GM21381 (cell line): Measurements from ENCODE around the gene RNU5D-1.
"Not testable (repeated sequence)": the region's sequence is repeated elsewhere in the genome, so short reads cannot be mapped to it uniquely, and the experiment has no call there.

ENCODE experiments used
- ATAC-seq: cut with Tn5 transposase; IDR thresholded peaks from one replicate; pipeline ENCODE4 v1.9.1; 2021; ENCODE audit warnings: mild to moderate bottlenecking, moderate library complexity; ENCODE audit not compliant: unreplicated experiment

RNU5D-1 gene

GRCh38 chr1:44701141-44701573 is 29.8 kb downstream of the RNU5D-1 start:
- ATAC-seq, result no peak

- ATAC-seq, result no peak
Measured at GRCh38 chr1:44700573-44700972, 30.4 kb downstream of the RNU5D-1 start.

- not testable (repeated sequence) for ATAC-seq
Measured at GRCh38 chr1:44699375-44699774, 31.6 kb downstream of the RNU5D-1 start.

- no peak for ATAC-seq
Measured at GRCh38 chr1:44698138-44698537, 32.8 kb downstream of the RNU5D-1 start.

GRCh38 chr1:44696789-44697345 is 34.1 kb downstream of the RNU5D-1 start:
- no peak for ATAC-seq

- ATAC-seq, result no peak
Measured at GRCh38 chr1:44696101-44696500, 34.9 kb downstream of the RNU5D-1 start.

- ATAC-seq, result no peak
Measured at GRCh38 chr1:44695671-44696070, 35.3 kb downstream of the RNU5D-1 start.

GRCh38 chr1:44694863-44695478 is 36.0 kb downstream of the RNU5D-1 start:
- peak; percentile 62 for ATAC-seq

GRCh38 chr1:44693900-44694299 is 37.1 kb downstream of the RNU5D-1 start:
- ATAC-seq, result no peak

GRCh38 chr1:44693159-44693558 is 37.8 kb downstream of the RNU5D-1 start:
- no peak for ATAC-seq

- no peak for ATAC-seq
Measured at GRCh38 chr1:44689447-44689765, 41.6 kb downstream of the RNU5D-1 start.

- ATAC-seq, result no peak
Measured at GRCh38 chr1:44688760-44689446, 42.1 kb downstream of the RNU5D-1 start.

- no peak for ATAC-seq
Measured at GRCh38 chr1:44685881-44686280, 45.1 kb downstream of the RNU5D-1 start.

- no peak for ATAC-seq
Measured at GRCh38 chr1:44685218-44685617, 45.8 kb downstream of the RNU5D-1 start.

- no peak for ATAC-seq
Measured at GRCh38 chr1:44684525-44684924, 46.4 kb downstream of the RNU5D-1 start.

GRCh38 chr1:44682883-44683265 is 48.1 kb downstream of the RNU5D-1 start:
- ATAC-seq, result no peak

GRCh38 chr1:44681905-44682882 is 48.8 kb downstream of the RNU5D-1 start:
- no peak for ATAC-seq
